Measurements from ENCODE around the gene BCAS3.
"Not testable (repeated sequence)": the region's sequence is repeated elsewhere in the genome, so short reads cannot be mapped to it uniquely, and the experiment has no call there.

Gene BCAS3

DNA sequence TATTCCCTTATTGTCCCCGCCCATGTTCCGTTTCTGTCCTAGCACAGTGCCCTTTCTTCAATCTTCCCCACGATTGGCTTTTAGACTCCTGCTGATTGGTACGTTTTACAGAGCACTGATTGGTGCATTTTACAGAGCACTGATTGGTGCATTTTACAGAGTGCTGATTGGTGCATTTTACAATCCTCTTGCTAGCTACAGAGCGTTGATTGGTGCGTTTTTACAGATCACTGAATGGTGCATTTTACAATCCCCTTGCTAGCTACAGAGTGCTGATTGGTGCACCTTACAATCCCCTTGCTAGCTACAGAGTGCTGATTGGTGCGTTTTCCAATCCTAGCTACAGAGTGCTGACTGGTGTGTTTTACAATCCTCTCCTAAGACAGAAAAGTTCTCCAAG is 3.0 kb upstream of the BCAS3 start:
- not testable (repeated sequence) for DNase-seq (ENCODE audit: low read depth in 2 of 2, low spot score in 1 of 2)

DNA sequence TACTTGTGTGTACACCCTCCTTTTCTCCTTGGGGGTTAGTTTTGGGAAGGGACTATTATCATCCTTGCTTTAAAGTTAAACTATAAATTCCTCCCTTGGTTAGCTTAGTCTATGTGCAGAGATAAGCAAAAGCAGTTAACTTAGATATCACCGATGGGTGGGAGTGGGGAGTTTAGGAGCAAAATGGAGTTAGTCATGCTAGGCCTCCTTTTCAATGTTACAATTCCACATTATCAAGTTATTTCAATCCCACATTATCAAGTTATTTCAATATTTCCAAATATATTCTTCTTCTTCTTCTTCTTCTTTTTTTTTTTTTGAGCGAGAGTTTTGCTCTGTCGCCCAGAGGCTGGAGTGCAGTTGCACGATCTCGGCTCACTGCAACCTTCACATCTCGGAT is 1.7 kb upstream of the BCAS3 start:
- no peak for DNase-seq (ENCODE audit: low read depth in 2 of 2, low spot score in 1 of 2)

DNA sequence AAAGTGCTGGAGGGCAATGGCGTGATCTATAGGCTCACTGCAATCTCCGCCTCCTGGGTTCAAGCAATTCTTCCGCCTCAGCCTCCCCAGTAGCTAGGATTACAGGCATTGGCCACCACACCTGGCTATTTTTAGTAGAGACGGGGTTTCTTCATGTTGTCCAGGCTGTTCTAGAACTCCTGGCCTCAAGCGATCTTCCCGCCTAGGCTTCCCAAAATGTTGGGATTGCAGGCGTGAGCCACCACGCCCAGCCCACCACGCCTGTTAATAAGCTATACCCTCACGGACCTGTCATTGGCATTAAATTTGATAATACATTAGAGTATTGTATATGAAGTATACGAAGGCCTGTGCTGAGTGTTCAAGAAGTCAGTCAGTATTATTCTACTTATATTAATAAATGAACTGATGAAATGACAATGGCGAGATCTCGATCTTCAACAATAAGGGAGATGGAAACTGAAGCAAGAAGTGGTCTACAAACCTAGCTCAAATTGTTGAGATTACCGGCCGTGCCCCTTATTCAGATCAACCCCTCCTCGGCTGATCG is 818 bp upstream of the BCAS3 start:
- no peak for DNase-seq (ENCODE audit: low read depth in 2 of 2, low spot score in 1 of 2)

DNA sequence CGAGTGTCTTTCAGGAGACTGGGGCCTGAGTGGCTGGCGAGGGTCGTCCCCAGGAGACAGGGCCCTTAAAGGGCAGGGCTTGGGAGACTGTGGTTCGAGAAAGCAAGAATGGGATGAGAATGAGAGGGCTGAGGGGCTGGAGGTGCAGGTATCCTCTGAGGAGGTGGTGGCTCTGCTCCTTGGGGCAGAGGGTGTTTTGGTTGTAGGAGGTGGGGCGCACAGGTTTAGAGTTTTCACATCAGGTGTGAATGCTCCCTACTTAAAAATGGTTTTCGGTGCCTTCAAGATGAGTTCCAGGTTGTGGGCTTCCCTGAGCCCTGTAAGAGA is 430 bp downstream of the BCAS3 start:
- no peak for DNase-seq (ENCODE audit: low read depth in 2 of 2, low spot score in 1 of 2)

DNA sequence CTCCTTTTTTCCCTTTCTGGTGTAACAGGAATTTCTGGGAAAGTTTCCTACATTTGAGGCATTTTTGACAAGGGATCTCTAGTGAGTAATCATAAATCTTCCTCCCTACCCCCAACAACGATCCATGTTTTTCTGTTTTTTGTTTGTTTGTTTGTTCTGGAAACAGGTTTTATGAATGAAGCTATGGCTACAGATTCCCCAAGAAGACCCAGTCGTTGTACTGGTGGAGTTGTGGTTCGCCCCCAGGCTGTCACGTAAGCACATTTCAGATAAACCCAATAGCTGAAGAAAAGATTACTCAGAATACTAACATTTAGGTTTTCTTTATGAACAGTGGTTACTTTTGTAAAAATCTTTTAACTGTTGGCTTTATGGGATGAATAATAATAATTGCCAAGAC is 1.6 kb downstream of the BCAS3 start:
- no peak for DNase-seq (ENCODE audit: low read depth in 2 of 2, low spot score in 1 of 2)

DNA sequence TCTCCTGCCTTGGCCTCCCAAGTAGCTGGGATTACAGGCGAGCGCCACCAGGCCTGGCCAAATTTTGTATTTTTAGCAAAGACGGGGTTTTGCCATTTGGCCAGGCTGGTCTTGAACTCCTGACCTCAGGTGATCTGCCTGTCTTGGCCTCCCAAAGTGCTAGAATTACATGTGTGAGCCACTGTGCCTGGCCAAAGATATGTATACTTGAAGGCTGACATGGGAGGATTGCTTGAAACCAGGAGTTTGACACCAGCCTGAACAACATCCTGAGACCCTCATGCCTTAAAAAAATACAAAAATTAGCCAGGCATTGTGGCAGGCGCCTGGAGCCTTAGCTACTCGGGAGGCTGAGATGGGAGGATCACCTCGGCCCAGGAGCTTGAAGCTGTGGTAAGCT is 3.1 kb downstream of the BCAS3 start:
- no peak for DNase-seq (ENCODE audit: low read depth in 2 of 2, low spot score in 1 of 2)

DNA sequence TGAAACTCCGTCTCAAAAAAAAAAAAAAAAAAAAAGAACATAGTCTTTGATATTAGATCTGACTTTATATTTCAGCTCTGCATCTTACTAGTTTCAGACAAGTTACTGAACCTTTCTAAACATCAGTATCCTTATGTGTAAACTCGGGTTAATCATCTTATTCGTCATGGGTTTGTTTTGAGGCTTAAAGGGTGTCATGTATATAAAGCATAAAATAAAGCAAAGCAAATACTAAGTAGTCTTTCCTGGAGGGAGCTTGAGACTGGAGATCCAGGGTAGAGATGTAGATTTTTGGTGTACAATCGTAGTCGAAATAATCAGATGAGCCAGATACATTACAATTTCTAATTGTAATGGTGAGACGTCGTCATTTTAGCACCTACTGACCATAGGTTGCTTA is 7.8 kb downstream of the BCAS3 start:
- DNase-seq (ENCODE audit: low read depth in 2 of 2, low spot score in 1 of 2) = no peak

DNA sequence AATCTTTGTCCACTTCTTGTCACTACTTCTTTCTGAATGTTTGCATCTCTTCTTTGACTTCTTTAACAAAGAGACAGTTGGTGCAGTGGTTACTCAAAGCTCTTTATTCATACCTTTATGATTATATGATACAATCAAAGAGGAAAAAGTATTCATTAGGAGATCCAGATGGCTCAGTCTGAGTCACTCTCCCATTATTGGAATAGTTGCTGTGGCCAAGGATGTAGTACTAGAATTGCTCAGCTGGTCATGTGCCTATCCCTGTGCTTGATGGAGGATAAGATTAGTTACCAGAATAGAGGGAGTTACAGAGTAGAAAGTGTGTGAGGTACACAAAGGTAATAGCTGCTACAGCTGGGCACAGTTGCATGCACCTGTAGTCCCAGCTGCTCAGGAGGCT is 18.3 kb downstream of the BCAS3 start:
- no peak for DNase-seq (ENCODE audit: low read depth in 2 of 2, low spot score in 1 of 2)

DNA sequence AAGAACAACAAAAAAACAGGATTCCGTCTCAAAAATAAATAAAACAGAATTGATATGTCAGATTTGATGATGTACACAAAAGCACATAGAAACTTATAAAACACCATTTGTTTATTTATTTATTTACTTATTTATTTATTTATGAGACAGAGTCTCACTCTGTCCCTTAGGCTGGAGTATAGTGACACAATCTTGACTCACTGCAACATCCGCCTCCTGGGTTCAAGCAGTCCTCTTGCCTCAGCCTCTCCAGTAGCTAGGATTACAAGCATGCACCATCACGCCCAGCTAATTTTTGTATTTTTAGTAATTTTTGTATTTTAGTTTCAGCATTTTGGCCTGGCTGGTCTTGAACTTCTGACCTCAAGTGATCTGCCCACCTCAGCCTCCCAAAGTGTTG is 21.4 kb downstream of the BCAS3 start:
- no peak for DNase-seq (ENCODE audit: low read depth in 2 of 2, low spot score in 1 of 2)

DNA sequence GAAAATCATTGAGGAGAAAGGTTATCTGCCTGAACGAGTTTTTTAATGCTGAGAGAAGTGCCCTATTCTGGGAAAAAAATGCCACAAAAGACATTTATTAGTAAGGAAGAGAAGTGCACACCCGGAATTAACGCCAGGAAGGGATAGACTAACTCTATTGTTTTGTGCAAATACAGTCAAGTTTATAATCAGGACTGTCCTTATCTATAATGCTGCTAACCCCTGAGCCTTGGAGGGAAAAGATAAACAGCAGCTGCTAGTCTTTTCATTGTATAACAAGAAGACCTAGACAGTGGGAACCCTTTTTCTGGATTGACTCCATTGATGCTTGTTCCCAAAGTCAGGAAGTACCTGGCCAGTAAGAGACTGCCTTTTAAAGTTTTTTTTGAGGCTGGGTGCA is 26.5 kb downstream of the BCAS3 start:
- no peak for DNase-seq (ENCODE audit: low read depth in 2 of 2, low spot score in 1 of 2)

DNA sequence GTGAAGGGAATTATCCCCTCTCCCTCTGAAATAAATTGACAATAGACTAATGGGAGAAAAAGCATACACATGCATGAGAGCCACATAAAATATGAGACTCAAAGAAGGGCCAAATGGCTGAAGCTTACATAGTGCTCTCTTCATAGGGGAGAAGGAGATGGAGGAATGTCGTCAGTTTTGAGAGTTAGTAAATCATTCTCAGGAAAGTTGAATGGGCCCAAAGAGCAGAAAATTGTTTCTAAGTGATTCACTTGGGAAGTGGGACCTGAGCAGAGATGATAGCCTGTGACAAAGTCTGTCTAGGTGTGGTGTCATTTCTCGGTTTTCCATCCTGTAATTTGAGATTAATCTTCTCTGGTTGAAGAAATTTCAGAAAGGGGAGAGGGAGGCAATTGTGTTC is 35.0 kb downstream of the BCAS3 start:
- DNase-seq (ENCODE audit: low read depth in 2 of 2, low spot score in 1 of 2) = no peak

DNA sequence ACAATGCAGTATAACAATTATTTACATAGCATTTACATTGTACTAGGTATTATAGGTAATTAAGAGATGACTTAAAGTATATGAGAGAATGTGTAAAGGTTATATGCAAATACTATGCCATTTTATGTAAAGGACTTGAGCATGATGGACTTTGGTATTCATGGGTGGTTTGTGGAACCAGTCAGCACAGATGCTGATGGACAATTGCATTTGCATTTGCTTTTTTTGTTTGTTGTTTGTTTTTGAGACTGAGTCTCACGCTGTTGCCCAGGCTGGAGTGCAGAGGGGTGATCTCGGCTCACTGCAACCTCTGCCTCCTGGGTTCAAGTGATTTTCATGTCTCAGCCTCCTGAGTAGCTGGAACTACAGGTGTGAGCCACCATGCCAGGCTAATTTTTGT is 36.0 kb downstream of the BCAS3 start:
- DNase-seq (ENCODE audit: low read depth in 2 of 2, low spot score in 1 of 2) = no peak

DNA sequence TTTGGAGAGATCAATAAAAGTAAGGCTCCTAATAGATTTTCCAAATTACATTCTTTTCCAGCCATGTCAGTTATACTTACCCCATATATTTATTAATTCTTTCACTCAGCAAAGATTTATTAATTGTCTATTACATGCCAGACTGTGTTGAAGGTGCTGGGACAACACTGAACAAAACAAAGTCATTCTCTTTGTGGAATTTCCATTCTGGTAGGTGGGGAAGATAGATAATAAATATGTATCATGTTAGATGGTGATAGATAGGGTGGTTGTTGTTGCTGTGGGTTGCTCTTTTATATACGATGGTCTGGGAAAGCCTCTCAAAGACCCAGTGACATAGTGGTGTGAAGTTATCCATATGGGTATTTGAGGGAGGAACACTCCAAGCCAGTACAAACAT is 39.1 kb downstream of the BCAS3 start:
- no peak for DNase-seq (ENCODE audit: low read depth in 2 of 2, low spot score in 1 of 2)

DNA sequence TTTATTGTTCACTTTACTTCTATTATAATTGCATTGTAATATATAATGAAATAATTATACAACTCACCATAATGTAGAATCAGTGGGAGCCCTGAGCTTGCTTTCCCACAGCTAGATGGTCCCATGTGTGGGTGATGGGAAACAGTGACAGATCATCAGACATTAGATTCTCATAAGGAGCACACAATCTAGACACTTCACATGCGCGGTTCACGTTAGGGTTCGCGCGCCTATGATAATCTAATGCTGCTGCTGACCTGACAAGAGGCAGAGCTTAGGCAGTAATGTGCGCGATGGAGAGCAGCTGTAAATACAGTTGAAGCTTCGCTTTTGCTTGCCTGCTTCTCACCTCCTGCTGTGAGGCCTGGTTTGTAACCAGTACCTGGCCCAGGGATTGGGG is 40.2 kb downstream of the BCAS3 start:
- DNase-seq (ENCODE audit: low read depth in 2 of 2, low spot score in 1 of 2) = no peak

DNA sequence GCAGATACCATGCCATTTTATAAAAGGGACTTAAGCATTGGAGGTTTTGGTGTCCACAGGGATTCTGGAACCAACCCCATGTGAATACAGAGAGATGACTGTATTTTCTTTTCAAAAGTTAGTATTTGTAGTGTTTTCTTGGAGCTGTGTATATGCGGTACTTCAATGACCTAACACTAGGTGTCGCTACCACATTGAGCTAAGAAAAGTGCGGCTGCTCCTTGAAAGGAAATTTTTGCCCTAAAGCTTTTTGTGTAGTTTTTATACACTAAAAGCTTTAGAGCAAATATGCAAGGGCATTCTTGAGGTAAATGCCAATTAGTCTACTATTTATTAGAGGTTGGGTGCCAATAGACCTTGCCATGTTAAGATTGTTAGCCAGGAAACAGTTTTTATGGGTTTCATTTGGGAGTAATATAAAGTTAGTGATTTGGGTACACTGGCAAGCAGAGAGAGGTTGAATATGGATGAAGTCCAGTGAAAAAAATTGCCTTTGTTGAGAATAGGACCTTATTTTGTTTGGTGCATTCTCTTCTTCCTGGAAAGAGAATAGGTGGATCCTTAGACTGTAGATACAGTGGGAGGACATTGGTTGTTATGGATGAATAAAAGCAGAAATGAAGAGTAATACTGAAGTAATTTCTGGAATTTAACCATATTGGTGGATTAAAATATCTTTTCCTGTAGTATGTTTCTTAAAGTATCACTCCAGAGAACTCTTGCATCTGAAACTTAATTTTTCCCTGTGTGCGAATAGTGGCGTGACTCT is 43.3 kb downstream of the BCAS3 start:
- peak in 1 of 2 donors; percentile 9 for DNase-seq (ENCODE audit: low read depth in 2 of 2, low spot score in 1 of 2)

DNA sequence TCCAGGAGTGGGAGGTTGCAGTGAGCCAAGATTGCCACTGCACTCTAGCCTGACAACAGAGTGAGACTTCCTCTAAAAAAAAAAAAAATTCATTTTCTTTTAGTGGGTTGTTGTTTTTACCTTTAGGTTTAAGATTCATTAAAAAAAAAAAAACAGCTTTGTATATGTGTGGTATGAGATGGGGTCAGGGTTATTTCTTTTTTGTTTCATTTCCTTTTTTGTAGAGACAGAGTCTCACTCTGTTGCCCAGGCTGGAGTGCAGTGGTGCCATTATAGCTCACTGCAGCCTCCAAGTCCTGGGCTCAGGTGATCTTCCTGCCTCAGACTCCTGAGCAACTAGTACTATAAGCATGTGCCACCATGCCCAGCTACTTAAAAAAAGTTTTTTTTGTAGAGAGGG is 47.0 kb downstream of the BCAS3 start:
- DNase-seq (ENCODE audit: low read depth in 2 of 2, low spot score in 1 of 2) = no peak

DNA sequence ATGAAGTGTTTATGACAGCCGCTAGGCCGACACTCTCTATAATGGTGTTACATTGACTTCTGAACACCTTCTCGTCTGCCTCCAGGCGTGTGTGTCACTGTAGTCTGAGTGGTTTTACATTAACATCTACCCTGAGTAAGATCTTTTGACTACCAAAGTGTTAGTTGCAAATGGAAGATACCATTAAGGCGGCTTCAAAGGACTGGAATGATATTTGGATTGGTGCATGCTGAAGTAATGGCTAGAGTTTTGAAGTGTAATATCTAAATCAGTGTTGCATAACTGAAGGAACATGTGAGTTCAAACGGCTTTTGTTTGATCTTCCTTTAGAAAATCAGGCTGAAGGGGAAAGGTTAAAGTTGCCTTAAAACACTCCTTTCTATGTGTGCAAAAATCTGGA is 52.2 kb downstream of the BCAS3 start:
- DNase-seq (ENCODE audit: low read depth in 2 of 2, low spot score in 1 of 2) = no peak

DNA sequence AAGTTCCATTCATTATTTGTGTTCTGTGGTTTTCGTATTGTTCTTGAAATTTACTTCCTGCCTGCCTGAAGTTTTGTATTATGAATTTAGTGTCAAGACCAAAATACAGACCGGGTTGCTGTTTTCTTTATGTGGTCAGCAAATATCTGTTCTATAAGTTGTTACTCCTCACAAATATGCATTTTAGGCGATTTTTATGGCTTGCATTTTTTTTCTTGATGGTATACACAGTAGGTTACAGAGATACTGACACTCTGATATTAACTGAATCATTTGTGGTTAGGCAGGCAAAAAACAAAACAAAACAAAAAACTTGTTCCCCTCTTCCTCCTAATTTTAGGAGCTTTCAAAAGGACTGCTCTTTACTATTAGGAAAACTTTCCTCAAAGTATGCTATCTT is 52.6 kb downstream of the BCAS3 start:
- no peak for DNase-seq (ENCODE audit: low read depth in 2 of 2, low spot score in 1 of 2)

DNA sequence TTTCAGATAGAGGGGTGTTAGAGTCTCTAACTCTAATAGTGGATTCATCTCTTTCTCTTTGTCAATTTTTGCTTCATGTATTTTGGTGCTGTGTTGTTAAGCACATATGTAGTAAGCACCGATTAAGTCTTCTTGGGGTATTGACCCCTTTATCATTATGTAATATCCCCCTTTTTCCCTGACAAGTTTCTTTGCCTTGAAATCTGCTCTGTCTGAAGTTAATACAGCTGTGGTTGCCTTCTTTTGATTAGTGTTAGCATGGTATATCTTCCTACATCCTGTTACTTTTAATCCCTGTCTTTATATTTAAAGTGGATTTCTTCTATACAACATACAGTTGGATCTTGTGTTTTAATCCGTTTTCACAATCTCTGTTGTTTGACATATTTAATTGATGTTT is 60.6 kb downstream of the BCAS3 start:
- no peak for DNase-seq (ENCODE audit: low read depth in 2 of 2, low spot score in 1 of 2)

DNA sequence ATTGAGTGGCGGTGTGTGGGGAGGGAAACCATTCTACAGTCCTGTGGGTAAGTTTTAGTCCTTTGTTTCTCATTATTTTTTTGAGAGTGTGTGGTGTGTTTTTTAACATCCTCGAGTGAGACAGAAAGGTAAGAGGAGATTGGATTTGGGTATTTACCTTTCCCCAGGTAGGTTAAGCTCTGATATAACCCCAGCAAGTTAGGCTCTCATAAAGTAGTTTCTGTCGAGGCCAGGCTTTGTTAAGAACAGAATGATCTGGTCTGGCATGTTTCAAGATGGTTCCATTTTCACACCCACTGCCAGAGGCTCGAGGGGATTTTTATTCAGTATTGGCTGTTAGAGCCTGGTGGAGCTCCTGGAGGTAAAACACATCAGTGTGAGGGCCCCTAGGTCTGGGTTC is 62.9 kb downstream of the BCAS3 start:
- no peak for DNase-seq (ENCODE audit: low read depth in 2 of 2, low spot score in 1 of 2)

DNA sequence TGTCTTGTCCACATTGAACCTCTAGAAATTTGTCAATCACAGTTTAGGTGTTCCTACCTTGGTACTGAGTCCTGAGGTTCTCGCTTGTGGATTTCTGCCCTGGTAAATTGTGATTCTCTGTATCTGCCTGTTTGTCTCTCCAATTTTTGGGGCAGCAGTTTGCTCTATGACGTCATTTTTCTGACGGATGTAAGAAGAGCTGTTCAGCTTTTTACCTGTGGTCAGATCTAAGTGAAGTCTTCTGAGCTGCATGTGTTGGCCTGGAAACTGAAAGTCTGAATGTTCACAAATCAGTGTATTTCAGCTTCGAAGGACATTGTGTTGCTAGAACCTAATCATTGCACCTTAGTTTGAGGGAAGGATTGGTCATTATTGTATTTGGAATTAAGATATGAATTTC is 63.4 kb downstream of the BCAS3 start:
- no peak for DNase-seq (ENCODE audit: low read depth in 2 of 2, low spot score in 1 of 2)

DNA sequence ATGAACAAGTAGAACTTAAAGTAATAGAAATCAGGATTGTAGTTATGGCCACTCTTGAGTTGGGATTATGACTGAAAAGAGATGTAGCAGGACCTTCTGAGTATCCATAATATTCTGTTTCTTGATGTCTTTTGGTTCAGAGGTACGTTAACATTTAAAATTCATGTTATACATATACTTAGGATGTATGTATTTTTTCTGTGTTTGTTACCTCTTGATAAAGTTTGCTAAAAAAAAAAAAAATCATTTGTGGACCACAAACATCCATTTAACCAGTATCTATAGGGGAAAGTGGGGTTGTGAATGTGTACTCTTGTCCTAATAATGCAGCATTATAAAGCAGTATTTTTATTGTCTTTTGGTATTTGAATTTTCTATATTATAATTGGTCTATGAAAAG is 65.6 kb downstream of the BCAS3 start:
- DNase-seq (ENCODE audit: low read depth in 2 of 2, low spot score in 1 of 2) = no peak

DNA sequence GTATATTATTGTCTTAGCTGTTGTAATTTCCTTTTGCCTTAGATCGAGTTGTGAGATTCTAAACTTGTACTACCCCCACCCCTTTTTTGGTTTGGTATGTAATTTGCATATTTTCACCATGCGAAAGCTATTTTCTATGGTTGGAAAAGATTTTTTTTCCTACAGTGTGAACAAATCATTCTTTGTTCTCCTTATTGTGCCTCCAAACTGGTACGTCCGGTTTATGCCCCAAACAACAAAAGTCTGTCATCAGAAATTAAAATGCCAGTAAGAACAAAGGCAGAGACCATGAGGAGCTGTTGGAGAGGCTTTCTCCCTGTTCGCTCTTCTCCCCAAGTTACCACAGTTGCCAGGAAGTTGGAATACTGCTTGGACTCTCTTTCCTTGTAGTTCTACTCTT is 66.1 kb downstream of the BCAS3 start:
- no peak for DNase-seq (ENCODE audit: low read depth in 2 of 2, low spot score in 1 of 2)

All from stimulated activated CD8-positive, alpha-beta memory T cell treated with anti-CD3 and anti-CD28 coated beads, Interleukin-4, amount 100 ng/mL, for 1 hour (primary cell).